Measurements from ENCODE around the gene GAS6.

DNA sequence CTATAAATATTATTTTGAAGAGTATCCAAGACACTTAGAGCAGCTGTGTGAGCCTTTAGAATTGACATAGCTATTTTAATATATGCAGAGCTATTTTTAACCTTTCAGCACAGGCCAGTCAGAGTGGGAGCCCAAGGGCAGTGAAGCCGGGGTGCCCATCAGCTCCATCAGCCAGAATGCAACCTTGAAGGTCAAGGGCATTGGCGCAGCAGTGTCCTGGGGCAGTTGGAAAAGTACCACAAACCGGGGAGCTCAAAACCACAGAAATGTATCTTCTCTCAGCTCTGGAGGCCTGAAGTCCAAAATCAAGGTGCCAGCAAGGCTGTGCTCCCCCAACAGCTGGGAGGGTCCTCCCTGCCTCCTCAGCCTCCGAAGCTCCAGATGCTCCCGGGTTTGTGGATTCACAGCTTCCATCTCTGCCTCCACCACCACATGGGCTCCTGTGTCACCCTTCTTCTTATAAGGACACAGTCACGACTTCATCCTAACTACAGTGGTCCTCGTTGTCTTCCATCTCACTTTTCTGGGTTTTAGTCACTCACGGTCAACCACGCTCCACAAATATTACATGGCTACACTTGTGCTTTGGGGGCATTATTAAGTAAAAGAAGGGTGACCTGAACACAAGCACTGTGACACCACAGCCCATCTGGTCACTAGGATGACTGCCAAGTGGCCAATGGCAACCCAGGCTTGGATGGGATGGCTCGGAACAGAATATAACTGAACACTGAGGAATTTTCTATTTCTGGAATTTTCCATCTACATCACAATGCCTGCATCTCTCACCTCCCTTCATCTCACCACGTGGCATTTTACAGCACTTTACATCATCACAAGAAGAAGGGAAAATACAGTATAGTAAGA is 15.9 kb upstream of the GAS6 start:
- TF ChIP-seq, protein P1, sequence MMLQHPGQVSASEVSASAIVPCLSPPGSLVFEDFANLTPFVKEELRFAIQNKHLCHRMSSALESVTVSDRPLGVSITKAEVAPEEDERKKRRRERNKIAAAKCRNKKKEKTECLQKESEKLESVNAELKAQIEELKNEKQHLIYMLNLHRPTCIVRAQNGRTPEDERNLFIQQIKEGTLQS (IDR thresholded peaks at IDR 0.05) = no peak
- TF ChIP-seq EZH2phosphoT487 (IDR thresholded peaks at IDR 0.05; ENCODE audit: borderline replicate concordance) (no peak), POLR2A (IDR thresholded peaks at IDR 0.05; ENCODE audit: borderline replicate concordance, extremely low read depth, insufficient read depth, insufficient read length) (no peak), ZFX (IDR thresholded peaks at IDR 0.05) (no peak), EZH2 (IDR thresholded peaks at IDR 0.05) (no peak), POLR2AphosphoS5 (IDR thresholded peaks at IDR 0.05; ENCODE audit: low read depth, low read length) (no peak), YY1 (IDR thresholded peaks at IDR 0.05; ENCODE audit: extremely low read depth, insufficient replicate concordance, low read depth, low read length) (no peak), JUND (IDR thresholded peaks at IDR 0.05) (no peak)
- TF ChIP-seq, protein P2, sequence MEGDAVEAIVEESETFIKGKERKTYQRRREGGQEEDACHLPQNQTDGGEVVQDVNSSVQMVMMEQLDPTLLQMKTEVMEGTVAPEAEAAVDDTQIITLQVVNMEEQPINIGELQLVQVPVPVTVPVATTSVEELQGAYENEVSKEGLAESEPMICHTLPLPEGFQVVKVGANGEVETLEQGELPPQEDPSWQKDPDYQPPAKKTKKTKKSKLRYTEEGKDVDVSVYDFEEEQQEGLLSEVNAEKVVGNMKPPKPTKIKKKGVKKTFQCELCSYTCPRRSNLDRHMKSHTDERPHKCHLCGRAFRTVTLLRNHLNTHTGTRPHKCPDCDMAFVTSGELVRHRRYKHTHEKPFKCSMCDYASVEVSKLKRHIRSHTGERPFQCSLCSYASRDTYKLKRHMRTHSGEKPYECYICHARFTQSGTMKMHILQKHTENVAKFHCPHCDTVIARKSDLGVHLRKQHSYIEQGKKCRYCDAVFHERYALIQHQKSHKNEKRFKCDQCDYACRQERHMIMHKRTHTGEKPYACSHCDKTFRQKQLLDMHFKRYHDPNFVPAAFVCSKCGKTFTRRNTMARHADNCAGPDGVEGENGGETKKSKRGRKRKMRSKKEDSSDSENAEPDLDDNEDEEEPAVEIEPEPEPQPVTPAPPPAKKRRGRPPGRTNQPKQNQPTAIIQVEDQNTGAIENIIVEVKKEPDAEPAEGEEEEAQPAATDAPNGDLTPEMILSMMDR (IDR thresholded peaks at IDR 0.05 in 2 of 3, conservative IDR thresholded peaks at IDR 0.05 in 1 of 3; ENCODE audit: borderline replicate concordance in 1 of 3, insufficient read depth in 1 of 3, low read depth in 2 of 3, low read length in 2 of 3) = no peak

All from HCT116 (cell line).